Measurements from ENCODE around the gene PPFIBP2.

GRCh38 chr11:7689239-7689638, 175.4 kb downstream of the PPFIBP2 start:
- TF ChIP-seq CTCF (IDR thresholded peaks at IDR 0.05): no peak
- TF ChIP-seq EZH2 (IDR thresholded peaks at IDR 0.05): no peak
- no peak for TF ChIP-seq EZH2phosphoT487 (IDR thresholded peaks at IDR 0.05)

Measured in neural progenitor cell (in vitro differentiated cells).